D721Med (cell line): ENCODE results near the gene PRKCA.
A peak's percentile ranks its signal among the peaks of the same experiment; 100 is the strongest.

Experiments used
- DNase-seq: peaks from one replicate; pipeline ENCODE4 v3.0.0; 2011; ENCODE audit warnings: low spot score; ENCODE audit not compliant: insufficient read length
- FAIRE-seq: peaks from 2 replicates; lab custom pipeline; 2011; peaks lifted over from hg19 to GRCh38; lab: Jason Lieb, UNC
- CTCF ChIP-seq: IDR thresholded peaks from 2 replicates; pipeline ENCODE4 v1.5.1; 2012; ENCODE audit warnings: mild to moderate bottlenecking, control low read depth; ENCODE audit not compliant: insufficient read depth; ENCODE audit errors: missing control alignments

PRKCA gene

GRCh38 chr17:66848496-66848895 is 546.1 kb downstream of the PRKCA start:
- FAIRE-seq (no peak), DNase-seq (no peak)

DNA sequence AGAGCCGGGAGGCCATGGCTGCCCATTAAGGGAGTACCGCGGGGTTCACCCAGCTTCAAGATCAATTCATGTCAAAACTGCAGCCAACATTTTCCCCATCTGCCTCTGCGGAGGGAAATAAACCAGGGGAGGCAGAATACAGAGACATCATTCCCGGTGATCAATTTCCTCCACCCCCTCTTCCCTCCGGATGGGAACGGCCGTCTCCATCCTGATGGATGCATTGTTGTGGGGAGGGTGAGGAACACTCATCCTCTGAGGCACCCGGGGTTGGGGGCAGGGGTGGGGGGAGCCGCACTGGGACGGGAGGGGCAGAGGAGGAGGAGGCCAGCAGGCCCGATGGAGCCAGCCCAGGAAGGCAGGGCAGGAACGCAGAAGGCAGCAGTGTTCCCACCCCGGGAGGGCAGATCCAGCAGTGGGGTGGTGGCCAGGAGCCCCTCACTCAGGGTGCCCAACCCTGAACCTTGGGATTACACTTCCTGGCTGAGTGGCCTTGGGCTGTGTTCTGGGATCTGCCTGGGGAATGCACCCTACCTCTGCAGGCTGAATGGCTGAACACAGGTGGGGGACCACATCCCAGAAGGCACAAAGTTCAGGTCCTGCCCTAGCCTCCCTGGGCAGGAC is 546.7 kb downstream of the PRKCA start:
- TF ChIP-seq CTCF = no peak
- no peak for FAIRE-seq
- DNase-seq = no peak

More at GRCh38 chr17:66848496-66848895, 546.1 kb downstream of the PRKCA start:
- no peak for TF ChIP-seq CTCF

DNA sequence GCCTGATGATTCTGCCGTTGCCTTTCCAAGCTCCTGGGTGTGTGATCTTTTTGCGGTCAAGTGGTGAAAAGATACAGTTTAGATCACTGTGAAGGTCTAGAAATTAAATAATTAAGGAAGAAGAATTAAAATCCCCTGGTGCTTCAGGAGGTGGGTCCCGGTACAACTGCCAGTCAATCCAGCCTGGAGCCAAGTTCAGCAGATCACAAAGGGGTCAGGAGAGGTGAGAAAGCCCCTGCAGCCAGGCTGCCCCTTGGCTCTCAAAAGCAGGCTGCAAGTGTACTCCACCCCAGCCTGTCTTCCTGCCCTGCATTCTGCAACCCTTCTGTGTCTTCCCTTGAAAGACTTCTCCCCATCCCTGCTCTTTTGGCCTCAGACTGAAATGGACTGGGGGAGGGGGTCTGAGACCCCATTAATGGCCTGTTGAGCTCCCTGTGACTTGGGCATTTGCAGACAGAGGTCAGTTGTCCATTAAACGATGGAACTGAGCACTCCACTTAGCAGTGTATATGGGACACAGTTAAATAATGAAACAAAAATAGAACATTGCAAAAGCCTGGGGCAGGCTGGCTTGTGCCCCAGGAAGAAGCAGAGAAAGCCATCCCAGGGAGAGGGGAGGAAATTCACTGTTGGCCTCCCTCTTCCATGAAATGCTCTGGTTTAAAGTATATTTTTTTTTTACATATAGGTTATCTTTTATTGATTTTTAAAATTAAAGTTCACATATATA is 547.6 kb downstream of the PRKCA start:
- no peak for DNase-seq
- TF ChIP-seq CTCF = no peak
- FAIRE-seq = no peak

DNA sequence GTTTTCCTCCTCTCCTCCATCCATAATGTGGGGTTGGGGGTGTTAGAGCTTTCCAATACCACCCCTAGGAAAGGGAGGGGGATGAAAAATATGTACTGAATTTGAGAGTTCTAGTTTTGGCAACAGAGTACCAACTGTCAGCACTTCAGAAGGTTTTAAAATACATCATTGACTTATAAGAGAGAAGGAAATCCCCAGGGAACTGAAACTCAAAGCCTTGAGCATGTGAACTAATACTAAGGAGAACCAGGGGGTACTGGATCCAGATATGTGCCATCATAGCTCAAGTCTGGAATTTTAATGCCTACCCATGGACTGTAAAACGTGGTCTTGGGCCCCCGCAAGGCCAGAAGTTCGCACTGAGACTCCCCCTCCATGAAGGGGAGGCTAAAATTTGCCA is 548.3 kb downstream of the PRKCA start:
- DNase-seq = no peak
- no peak for FAIRE-seq
- TF ChIP-seq CTCF = no peak

- TF ChIP-seq CTCF = peak; percentile 8
- DNase-seq (no peak), FAIRE-seq (no peak)
These were observed 552.8 kb downstream of the PRKCA start for GRCh38 chr17:66855204-66855603.

- DNase-seq (no peak), FAIRE-seq (no peak)
- TF ChIP-seq CTCF = no peak
These were observed 556.0 kb downstream of the PRKCA start for GRCh38 chr17:66858226-66859083.

- no peak for FAIRE-seq
- TF ChIP-seq CTCF = no peak
- no peak for DNase-seq
These were observed 556.9 kb downstream of the PRKCA start for GRCh38 chr17:66859353-66859752.
